ENCODE measurements around the gene VSTM5.
"Not testable (repeated sequence)": the region's sequence is repeated elsewhere in the genome, so short reads cannot be mapped to it uniquely, and the experiment has no call there.

The VSTM5 gene

DNA sequence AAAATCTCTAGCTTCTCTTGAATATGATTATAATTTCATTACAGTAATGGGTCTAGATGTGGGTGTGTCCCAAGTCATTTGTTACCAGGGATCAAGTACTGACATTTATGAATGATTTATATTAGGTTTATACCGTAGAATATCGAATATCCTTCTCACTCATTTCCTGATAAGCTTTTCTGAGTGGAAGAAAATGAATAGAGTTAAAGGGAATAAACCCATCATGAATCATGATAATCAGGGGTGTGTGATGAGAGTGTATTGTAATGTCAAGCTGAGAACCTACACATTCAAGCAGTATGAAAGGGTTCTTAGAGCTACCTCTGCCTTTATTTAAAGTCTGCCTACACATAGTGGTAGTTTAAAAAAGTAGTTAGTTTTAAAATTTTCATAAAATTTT lies 49.1 kb downstream of the VSTM5 start:
- DNase-seq (ENCODE audit: low read depth in 3 of 3, low spot score in 1 of 3) = no peak

GRCh38 chr11:93796441-93797231 lies 53.8 kb downstream of the VSTM5 start:
- DNase-seq (ENCODE audit: low read depth in 3 of 3, low spot score in 1 of 3) = no peak

DNA sequence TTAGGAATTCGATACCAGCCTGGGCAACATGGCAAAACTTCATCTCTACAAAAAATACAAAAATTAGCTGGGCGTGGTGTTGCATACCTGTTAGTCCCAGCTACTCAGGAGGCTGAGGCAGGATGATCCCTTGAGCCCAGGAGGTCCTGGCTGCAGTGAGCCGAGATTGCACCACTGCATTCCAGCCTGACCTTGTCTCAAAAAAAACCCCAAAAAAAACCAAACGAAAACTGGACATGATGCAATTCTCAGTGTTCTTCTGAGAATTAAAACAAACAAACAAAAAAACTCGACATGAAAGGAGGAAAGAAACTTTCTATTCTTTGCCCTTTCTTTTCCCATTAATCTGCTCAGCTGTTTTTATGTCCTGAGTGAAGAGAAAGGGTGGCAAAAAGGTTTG lies 58.9 kb downstream of the VSTM5 start:
- no peak for DNase-seq (ENCODE audit: low read depth in 3 of 3, low spot score in 1 of 3)

- no peak for DNase-seq (ENCODE audit: low read depth in 3 of 3, low spot score in 1 of 3)
Observed at GRCh38 chr11:93784935-93785360, 65.5 kb downstream of the VSTM5 start.

GRCh38 chr11:93784145-93784934 lies 66.1 kb downstream of the VSTM5 start, which contains the start of gene MED17:
TSS of gene MED17 (plus strand) at chr11:93784282. CDS start at chr11:93784514, 232 bp downstream.
- DNase-seq (ENCODE audit: low read depth in 3 of 3, low spot score in 1 of 3) = peak; percentile 66 to 77 (median 75)

DNA sequence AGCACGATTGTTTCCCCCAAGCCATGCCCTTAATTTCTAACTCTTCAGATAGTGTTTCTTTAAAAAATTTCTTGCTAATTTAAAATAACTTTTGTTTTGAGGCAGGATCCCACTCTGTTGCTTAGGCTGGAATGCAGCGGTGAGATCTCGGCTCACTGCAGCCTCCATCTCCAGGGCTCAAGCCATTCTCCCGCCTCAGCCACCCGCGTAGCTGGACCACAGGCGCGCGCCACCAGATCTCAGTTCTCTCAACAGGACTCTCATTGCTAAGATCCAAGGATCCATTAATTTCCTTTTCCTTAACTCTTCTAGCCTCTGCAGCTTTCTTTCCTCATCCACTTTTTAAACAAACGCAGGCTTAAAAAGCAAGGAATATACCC lies 66.7 kb downstream of the VSTM5 start:
- DNase-seq (ENCODE audit: low read depth in 3 of 3, low spot score in 1 of 3) = no peak

GRCh38 chr11:93783362-93783761 lies 67.1 kb downstream of the VSTM5 start:
- no peak for DNase-seq (ENCODE audit: low read depth in 3 of 3, low spot score in 1 of 3)

DNA sequence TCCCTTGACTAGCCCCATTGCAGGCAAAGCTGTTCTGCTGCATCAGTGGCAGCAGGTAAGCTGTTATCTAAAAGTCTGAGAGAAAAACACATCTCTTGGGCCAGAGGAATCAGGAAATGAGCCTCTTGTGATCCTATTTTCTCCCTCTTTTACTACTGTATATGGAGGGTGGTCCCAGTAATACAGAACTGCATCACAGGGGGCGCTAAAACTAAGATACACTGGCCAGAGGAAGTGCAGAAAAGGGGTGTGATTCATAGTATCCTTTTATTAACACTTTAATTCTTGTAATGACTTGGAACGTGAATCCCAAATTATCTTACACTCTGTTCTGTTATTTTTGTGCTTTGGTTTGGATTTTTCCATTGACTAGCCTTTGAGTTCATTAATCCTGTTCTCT lies 75.1 kb downstream of the VSTM5 start:
- no peak for DNase-seq (ENCODE audit: low read depth in 3 of 3, low spot score in 1 of 3)

GRCh38 chr11:93774560-93774959 lies 75.9 kb downstream of the VSTM5 start:
- DNase-seq (ENCODE audit: low read depth in 3 of 3, low spot score in 1 of 3) = not testable (repeated sequence)

GRCh38 chr11:93773601-93774200 lies 76.7 kb downstream of the VSTM5 start:
- no peak for DNase-seq (ENCODE audit: low read depth in 3 of 3, low spot score in 1 of 3)

DNA sequence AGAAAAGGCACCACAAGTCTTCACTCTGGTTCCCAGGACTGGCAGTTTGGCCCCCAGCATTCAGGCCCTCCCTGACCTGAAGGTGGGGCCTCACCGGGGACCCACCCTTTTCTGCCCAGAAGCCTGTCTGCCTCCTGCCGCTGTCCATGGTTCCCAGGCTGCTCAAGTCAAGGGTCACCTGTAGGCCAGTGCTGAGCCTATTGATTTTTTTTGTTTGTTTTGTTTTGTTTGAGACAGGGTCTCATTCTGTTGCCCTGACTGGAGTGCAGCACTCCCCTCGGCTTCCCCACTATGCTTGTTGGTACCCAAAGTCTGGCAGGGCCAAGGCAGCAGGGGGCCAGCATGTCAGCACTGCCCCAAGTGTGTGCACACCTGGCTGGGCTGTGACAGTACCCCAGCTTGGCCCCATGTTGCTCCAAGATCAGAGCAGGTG lies 77.4 kb downstream of the VSTM5 start:
- DNase-seq (ENCODE audit: low read depth in 3 of 3, low spot score in 1 of 3) = no peak

DNA sequence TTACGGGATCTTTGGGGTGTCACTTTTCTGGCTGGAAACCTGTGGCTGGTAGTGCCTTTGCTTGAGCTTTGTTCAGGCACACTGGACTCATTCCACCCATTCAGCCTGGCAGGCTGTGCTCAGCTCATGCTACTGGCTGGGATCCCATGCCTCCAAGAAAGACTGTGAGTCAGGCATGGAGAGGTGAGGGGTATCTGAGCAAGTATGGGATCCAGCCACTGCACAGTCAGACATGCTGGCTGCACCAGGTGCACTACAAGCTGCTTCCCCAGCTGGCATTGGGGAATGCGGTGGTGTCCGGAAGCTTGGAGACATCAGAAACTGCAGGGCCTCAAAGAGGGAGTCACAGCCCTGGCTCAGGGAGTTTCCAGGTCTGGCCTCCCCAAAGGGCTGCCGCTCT lies 78.3 kb downstream of the VSTM5 start:
- DNase-seq (ENCODE audit: low read depth in 3 of 3, low spot score in 1 of 3) = no peak

DNA sequence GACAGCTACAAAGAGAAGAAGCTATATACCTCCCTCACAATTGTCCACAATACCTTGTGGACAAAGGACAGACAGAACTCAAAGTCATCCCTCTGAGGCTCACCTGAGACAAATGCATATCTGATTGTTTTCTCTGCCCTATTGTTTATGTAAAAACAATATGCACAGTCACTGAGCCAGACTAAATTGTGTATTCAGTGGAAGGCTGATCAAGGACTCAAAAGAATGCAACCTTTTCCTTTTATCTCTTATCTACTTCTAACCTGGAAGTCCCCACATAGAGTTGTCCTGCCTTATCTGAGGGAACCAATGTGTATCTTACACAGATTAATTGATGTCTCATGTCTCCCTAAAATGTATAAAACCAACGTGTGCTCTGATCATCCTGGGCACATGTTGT lies 80.3 kb downstream of the VSTM5 start:
- DNase-seq (ENCODE audit: low read depth in 3 of 3, low spot score in 1 of 3) = no peak

Measured in stimulated activated CD4-positive, alpha-beta T cell treated with anti-CD3 and anti-CD28 coated beads, TNF-alpha, amount 100 ng/mL, for 1 hour (primary cell).